Sciatic nerve (tissue), 2 donors: ENCODE results near the gene SLC39A11. TPM values are rescaled to one million over a fixed set of nuclear protein-coding genes. Genes with fewer than 3 reads are reported as not detected.
"Not testable (repeated sequence)": the region's sequence is repeated elsewhere in the genome, so short reads cannot be mapped to it uniquely, and the experiment has no call there.

Experiments used
- ATAC-seq: fragments of 200-7000 bp; cut with Tn5 transposase; one replicate; pipeline ENCODE4 v1.9.1; 2020; ENCODE audit warnings: mild to moderate bottlenecking, moderate library complexity
- DNase-seq: peaks from one replicate; pipeline ENCODE4 v3.0.0-alpha.2; 2020; ENCODE audit warnings: low spot score
- intact Hi-C: fragments of 100-400 bp; cut with DNase I; formaldehyde crosslinking; loops from one replicate; pipeline ENCODE4 v1.14.2; 2022
- total RNA-seq: library from RNA; stranded (reverse); fragmentation: NEBNext Ultra II Directional; extraction: Animal tissue kit (Norgen Biotek cat#: 25700); gene quantifications from one replicate; pipeline ENCODE4 v1.2.1, GENCODE V29; 2021
- donor health status: DM: no; HTN: no; CAD: no.
- donor health status: DM: no; HTN: no; CAD: no.

Gene SLC39A11
- total RNA-seq, 1 donor from 2014 or later, result 22.7 TPM

DNA sequence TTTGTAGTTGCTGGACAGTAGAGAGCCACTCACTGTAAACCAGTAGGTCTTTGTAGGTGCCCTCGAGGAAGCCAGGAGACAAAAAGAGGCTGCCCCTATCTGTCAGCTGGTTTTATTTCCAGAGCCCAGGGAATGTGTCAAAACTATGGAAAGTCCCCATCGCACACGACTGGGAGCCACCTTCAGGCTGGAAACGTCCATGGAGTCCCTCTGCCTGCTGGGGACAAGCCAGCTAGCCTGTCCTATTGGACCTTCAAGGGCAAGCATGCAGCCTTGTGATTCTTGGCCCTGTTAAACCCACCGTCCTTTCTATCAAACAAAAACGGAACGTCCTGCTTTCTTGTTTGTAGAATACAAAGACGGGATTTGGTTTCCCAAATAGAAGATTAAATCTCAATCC is 289.8 kb downstream of the SLC39A11 start:
- intact Hi-C loops, result no loop called here
- DNase-seq (no peak), ATAC-seq (no peak)

DNA sequence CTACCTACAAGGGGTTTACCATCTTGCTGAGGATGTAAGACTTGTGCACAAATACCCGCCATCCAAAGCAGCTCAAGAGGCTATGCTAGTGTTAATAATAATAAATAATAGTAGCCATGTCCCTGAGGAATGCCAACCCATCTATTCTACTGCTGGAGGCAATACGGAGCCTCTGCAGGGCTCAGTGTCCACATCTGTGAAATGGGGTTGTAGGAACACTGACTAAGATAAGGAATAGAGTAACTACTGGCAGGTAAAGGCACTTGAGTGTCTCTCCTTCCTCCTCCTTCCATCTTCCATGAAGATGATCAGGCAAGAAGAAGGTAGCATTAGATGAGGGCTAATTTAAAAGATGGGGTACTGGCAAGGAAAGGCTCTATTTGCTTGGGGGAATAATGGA is 295.3 kb downstream of the SLC39A11 start:
- intact Hi-C loops, result no loop called here
- no peak for ATAC-seq
- DNase-seq, result no peak

DNA sequence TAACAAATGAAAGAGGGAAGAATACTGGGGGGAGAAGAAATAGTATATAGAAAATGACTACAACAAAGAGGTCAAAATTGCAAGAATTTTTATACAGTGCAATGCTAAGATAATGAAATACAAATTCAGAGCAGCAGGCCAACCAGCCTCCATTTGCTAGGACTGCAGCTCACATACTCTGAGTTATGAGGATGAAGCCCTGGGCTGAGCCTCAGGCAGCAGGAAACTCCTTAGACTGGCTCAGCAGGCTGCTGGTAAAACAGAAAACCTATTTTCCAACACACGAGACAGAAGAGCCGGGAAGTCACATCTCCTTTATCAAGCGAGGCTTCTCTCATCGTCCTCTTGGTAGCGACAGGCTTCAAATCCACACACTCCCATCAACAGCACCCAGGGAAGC is 296.5 kb downstream of the SLC39A11 start:
- DNase-seq, result no peak
- ATAC-seq, result no peak
- intact Hi-C loops, result no loop called here

- DNase-seq, result no peak
- intact Hi-C loops, result loop anchor here (5.0 kb wide), 1 partner anchor 1633 kb away; no protein-coding TSS in a partner anchor
These were observed 298.3 kb downstream of the SLC39A11 start for GRCh38 chr17:72794152-72794551.

GRCh38 chr17:72792771-72793170 is 299.7 kb downstream of the SLC39A11 start:
- ATAC-seq, result no peak
- intact Hi-C loops, result loop anchor here (5.0 kb wide), 1 partner anchor 1635 kb away; no protein-coding TSS in a partner anchor
- no peak for DNase-seq

More at GRCh38 chr17:72794152-72794551, 298.3 kb downstream of the SLC39A11 start:
- no peak for ATAC-seq

- ATAC-seq (no peak), DNase-seq (no peak)
- intact Hi-C loops, result loop anchor here (5.0 kb wide), 1 partner anchor 1637 kb away; no protein-coding TSS in a partner anchor
These were observed 302.3 kb downstream of the SLC39A11 start for GRCh38 chr17:72790190-72790589.

DNA sequence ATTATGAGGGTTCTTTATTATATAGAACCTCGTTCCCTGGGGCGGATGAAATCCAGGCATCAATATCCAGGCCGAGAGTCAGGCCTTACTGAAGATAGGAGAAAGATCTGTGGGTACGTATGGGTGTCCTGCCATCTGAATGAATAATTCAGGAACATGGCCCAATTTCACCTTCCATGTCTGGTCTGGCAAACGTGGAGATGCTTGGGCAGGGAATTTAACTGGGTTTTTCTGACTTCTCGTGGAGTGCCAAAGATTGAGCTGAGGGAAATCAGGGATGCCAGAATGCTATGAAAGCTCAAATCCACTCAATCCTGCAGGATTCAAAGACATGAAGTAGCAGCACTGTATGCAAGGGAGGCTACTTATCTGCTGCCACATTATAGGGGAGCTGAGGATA is 302.8 kb downstream of the SLC39A11 start:
- ATAC-seq, result no peak
- no peak for DNase-seq
- intact Hi-C loops, result loop anchor here (5.0 kb wide), 1 partner anchor 1638 kb away; no protein-coding TSS in a partner anchor

- ATAC-seq (no peak), DNase-seq (no peak)
- intact Hi-C loops, result no loop called here
These were observed 303.4 kb downstream of the SLC39A11 start for GRCh38 chr17:72788950-72789585.

GRCh38 chr17:72786209-72786608 is 306.3 kb downstream of the SLC39A11 start:
- intact Hi-C loops, result no loop called here
- DNase-seq (no peak), ATAC-seq (no peak)

DNA sequence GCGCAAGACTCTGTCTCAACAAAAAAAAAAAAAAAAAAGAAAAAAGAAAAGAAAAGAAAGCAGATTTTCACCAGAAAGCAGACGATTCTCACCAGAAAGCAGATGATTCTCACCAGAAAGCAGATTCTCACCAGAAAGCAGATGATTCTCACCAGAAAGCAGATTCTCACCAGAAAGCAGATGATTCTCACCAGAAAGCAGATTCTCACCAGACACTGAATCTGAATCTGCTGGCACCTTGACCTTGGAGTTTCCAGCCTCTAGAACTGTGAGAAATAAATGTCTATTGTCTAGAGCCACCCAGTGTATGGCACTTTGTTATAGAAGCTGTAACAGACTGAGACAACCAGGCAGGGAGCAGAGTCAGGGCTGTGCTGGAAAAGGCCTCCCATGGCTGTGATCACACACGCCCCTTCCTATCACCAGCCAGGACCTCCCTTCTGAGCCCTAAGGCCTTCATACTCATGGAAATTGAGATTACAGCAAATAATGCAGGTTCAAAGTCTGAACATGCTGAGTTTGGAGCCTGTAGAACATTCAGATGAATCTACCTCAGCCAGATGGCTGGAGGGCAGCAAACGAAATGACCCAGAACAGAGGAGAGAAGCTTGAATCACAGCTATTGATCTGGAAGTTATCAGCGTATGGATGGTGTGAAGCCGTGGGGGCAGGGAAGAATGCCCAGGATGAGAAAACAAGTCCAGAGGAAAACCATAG is 309.3 kb downstream of the SLC39A11 start:
- intact Hi-C loops, result no loop called here
- no peak for ATAC-seq
- DNase-seq, result no peak

DNA sequence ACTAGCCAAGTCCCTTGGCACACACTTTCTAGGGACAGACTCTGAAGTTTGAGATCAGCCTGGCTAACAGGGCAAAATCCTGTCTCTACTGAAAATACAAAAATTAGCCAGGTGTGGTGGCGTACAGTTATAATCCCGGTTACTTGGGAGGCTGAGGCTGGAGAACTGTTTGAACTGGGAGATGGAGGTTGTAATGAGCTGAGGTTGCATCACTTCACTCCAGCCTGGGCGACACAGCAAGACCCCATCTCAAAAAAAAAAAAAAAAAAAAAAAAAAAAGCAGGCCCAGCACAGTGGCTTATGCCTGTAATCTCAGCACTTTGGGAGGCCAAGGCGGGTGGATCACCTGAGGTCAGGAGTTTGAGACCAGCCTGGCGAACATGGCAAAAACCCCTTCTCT is 310.1 kb downstream of the SLC39A11 start:
- DNase-seq, ATAC-seq, intact Hi-C loops: not testable (repeated sequence)

DNA sequence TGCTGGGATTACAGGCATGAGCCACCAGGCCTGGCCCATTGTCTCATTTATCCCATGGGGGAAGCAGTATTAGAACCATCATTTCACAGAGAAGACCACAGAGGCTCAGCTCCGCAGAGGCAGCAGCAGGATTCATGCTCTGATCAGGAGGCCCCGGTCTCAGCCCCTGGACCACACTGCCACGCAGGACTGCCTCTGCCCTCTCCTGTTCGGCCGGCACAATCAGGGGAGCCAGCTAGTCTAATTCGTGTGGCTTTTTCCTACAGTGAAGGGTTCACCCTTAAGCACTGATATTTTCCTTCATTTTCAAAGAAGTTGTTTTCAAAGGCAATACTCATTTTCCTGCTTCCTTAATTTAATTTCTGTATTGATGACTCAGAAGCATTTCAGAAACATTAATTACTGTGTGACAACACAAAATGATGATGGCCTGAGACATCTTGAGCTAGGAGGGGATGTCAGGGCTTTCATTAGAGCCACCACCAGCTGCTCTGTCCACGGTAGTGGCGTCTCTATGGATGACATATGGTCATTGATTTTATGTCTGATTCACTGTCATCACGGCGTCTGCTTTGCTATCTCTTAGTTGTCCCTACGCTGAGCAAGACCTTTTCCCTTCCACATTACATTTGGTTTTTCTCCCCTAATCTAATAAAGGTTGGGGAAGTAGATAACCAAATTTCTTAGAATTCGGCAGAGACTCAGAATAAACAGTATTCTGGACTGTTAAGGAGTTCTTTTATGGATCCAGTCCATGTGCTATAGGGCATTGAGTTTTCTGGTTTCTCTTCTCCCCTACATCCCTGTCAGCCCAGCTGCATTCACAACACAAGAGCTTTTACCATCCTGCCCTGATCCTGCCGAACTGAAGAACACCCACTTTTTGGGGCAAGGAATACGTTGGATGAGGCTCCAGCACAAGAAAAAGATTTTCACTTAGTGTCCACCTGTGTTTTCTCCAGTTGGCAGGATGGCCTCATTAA is 314.0 kb downstream of the SLC39A11 start:
- ATAC-seq (no peak), DNase-seq (no peak)
- intact Hi-C loops, result no loop called here

GRCh38 chr17:72775919-72776318 is 316.6 kb downstream of the SLC39A11 start:
- intact Hi-C loops, result no loop called here
- no peak for ATAC-seq

GRCh38 chr17:72775237-72775636 is 317.3 kb downstream of the SLC39A11 start:
- intact Hi-C loops, result no loop called here
- no peak for DNase-seq
- no peak for ATAC-seq

More at GRCh38 chr17:72775919-72776318, 316.6 kb downstream of the SLC39A11 start:
- DNase-seq, result no peak

GRCh38 chr17:72774236-72774635 is 318.3 kb downstream of the SLC39A11 start:
- intact Hi-C loops, result no loop called here

GRCh38 chr17:72773225-72773624 is 319.3 kb downstream of the SLC39A11 start:
- ATAC-seq, DNase-seq, intact Hi-C loops: not testable (repeated sequence)

More at GRCh38 chr17:72774236-72774635, 318.3 kb downstream of the SLC39A11 start:
- ATAC-seq (no peak), DNase-seq (no peak)

DNA sequence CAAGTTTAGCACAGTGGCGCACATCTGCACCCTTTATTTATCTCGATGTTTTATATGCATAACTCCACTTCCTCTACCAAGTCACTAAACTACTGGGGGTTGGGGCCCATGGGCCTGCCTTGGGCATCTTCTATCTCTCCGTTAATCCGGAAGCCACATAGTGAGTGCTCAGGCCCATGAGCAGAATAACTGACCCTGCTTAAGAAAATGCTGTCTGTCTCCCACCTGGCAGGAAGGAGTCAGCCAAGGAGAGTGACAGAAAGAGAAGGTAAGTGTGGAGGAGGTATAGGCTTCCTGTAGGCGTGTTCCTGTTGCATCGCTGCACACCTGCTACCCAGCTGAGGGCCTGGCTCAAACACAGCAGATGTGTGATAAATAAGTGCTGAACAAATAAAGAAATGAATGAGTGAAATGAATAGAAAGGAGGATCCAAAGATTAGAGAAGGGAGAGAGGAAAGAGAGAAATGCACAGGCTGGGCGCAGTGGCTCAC is 320.1 kb downstream of the SLC39A11 start:
- DNase-seq, result no peak
- no peak for ATAC-seq
- intact Hi-C loops, result no loop called here

DNA sequence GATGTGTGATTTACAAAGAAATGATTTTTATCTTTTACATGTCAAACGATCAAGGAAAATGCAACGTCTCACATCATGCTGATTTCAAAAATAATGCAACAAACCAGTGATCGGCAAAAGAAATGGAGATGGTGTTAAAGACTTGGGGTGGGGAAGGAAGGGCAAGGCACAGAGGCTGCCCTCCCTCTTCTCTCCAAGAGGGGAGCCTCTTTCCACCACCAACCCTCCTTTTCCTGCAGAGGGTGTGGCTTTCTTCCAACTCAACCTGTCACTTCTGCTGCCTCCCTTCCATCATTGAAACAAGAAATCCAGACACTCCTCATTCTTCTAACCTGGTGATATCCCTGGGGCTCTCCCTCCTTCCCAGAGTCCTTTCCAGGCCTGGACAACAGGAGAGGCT is 320.8 kb downstream of the SLC39A11 start:
- DNase-seq (no peak), ATAC-seq (no peak)
- intact Hi-C loops, result no loop called here

DNA sequence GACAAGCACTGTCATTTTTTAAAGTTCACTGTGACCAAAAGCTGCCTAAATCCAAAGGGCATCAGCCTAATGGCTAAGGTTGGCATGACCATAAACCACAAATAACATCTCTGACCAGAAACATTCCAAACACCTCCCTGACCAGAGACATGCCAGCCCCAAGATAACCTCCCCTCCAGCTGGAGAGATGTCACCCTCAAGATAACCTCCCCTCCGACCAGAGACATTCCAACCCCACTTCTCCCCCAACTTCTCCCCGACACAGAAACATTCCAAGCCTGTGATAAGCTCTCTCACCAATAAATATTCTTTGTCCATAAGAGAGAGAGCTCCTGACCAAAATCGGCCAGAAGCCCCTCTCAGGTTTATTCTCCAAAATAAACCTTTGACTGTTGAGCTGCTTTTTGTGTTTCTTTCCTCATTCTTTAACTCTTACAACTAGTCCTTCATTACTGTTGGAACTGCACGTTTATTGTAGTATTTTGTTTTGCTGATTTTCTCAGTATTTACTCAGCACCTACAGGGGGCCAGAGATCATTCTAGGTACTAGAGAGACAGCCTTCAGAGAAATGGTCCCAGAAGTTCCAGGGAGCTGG is 325.6 kb downstream of the SLC39A11 start:
- ATAC-seq, result no peak
- DNase-seq, result no peak
- intact Hi-C loops, result no loop called here
